ENCODE measurements around the gene FAM234A.
"Not testable (repeated sequence)": the region's sequence is repeated elsewhere in the genome, so short reads cannot be mapped to it uniquely, and the experiment has no call there.

FAM234A gene

GRCh38 chr16:212999-213398 lies 21.6 kb upstream of the FAM234A start:
- TF ChIP-seq CTCF (conservative IDR thresholded peaks at IDR 0.05; ENCODE audit: control insufficient read depth, insufficient read depth, low read depth, low read length): no peak
- DNase-seq (ENCODE audit: low read depth): no peak
- H3K4me3 ChIP-seq (ENCODE audit: control insufficient read depth, low read depth, low read length): no peak overlapping the region

GRCh38 chr16:220021-220420 lies 14.6 kb upstream of the FAM234A start:
- DNase-seq (ENCODE audit: low read depth): no peak
- no peak overlapping the region for H3K4me3 ChIP-seq (ENCODE audit: control insufficient read depth, low read depth, low read length)
- no peak for TF ChIP-seq CTCF (conservative IDR thresholded peaks at IDR 0.05; ENCODE audit: control insufficient read depth, insufficient read depth, low read depth, low read length)

DNA sequence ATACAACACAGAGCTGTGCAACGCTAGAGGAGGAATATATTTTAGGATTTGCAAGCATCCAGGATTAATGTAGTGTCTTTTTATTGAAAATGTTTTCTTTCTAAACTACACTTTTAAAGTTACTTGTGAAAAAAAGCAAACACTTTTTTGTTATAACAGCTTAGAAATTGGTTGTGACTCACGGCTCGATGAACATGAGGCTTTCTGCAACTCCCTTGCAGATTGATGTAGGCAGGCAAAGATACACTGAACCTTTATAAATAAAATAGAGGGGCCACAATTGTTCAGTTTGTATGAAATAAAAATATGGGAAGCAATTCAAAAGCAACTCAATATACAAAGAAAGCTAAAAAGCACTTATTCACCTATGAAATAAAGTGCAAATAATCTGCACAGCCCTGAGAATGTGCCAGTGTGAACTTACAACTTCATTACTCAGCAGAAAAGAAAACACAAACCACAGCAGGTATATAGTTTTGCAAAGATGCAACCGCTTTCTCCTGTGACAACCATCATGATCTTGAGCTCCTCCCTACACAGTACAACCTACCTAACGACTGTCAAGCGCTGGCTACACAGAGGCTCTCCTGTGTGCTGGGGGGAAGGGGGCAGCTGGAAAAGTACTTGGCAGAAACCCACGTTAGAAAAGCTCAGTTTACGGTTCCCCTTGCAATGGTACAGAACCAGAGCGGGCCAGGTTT lies 6.3 kb upstream of the FAM234A start:
- no peak for TF ChIP-seq CTCF (conservative IDR thresholded peaks at IDR 0.05; ENCODE audit: control insufficient read depth, insufficient read depth, low read depth, low read length)
- DNase-seq (ENCODE audit: low read depth): no peak
- peak overlapping the region; percentile 77 for H3K4me3 ChIP-seq (ENCODE audit: control insufficient read depth, low read depth, low read length)

DNA sequence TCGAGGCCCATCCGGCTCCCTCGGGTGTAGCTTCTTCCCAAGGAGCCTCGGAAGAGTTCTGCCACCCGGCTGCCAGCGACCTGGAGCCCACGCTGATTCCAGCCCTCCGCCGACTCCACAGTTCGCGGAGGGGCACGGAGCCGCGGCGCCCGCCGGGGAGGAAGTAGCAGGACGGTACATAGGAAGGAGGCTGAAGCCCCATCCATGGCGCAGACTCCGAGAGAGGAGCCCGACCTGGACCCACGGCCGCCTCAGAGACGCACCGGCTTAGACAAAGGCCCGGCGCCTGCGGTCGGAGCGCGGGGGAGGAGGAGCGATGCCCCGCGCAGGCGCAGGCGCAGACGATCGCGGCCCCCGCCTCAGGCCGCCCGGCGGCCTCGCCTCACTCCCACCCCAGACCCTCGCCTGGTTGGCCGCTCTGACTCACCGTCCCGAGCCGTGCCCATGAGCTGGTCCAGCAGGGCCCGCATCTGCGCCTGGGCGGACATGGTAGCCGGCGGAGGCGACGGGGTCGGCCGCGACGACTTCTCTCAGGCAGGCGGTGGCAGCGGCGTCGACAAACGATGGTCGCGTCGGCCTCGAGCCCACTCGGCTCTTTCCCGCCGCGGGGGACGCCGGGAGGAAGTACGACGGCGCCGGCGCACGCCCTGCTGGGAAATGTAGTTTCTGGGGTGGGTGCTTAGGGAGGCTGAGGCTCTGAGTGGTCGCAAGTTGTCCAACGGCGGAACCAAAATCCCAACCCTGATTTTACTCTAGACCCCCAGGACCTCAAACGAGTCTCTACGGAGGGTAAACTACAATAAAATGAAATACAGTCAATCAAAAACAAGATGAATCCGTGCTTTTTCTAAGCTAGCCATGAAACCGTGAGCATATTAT lies 5.5 kb upstream of the FAM234A start, which contains the start of gene LUC7L:
Gene LUC7L, minus strand, starts transcription at position 598 of the 879 bp plus-strand sequence. Its CDS starts 110 bp downstream, at position 488.
- no peak for TF ChIP-seq CTCF (conservative IDR thresholded peaks at IDR 0.05; ENCODE audit: control insufficient read depth, insufficient read depth, low read depth, low read length)
- peak; percentile 77 for DNase-seq (ENCODE audit: low read depth)

DNA sequence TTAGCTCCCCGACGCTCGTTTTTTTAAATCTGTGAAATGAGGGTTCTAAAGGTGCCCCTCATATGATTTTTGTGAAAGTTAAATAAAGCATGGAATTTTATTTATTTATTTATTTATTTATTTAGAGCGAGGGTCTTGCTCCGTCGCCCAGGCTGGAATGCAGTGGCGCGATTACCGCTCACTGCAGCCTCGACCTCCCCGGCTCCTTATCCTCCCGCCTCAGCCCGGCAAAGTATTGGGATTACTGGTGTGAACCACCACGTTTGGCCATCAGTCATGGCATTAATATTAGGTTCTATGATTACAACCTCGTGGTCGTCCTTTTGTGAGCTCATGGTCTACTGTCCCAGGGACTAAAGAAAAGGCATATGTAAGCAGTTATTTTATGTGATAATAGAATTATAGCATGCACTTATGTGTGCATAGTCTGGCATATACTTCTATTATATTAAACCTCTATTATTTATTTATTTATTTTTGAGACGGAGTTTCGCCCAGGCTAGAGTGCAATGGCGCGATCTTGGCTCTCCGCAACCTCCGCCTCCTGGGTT lies 4.8 kb upstream of the FAM234A start:
- no peak for TF ChIP-seq CTCF (conservative IDR thresholded peaks at IDR 0.05; ENCODE audit: control insufficient read depth, insufficient read depth, low read depth, low read length)
- H3K4me3 ChIP-seq (ENCODE audit: control insufficient read depth, low read depth, low read length): peak overlapping the region; percentile 77
- no peak for DNase-seq (ENCODE audit: low read depth)

More for the DNA sequence above, 5.5 kb upstream of the FAM234A start, which contains the start of gene LUC7L:
- peak within 1 kb of the TSS; percentile 77 for H3K4me3 ChIP-seq (ENCODE audit: control insufficient read depth, low read depth, low read length)

DNA sequence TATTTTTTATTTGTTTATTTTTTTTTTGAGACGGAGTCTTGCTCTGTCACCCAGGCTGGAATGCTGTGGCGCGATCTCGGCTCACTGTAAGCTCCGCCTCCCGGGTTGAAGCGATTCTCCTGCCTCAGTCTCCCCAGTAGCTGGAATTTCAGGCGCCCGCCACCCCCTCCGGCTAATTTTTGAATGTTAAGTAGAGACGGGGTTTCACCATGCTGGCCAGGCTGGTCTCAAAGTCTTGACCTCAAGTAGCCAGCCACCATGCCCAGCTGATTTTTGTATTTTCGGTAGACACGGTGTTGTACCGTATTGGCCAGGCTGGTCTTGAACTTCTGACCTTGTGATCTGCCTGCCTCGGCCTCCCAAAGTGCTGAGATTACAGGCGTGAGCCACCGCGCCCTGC lies 4.3 kb upstream of the FAM234A start:
- DNase-seq (ENCODE audit: low read depth); H3K4me3 ChIP-seq (ENCODE audit: control insufficient read depth, low read depth, low read length): not testable (repeated sequence)

GRCh38 chr16:230949-231348 lies 3.7 kb upstream of the FAM234A start:
- no peak overlapping the region for H3K4me3 ChIP-seq (ENCODE audit: control insufficient read depth, low read depth, low read length)
- TF ChIP-seq CTCF (conservative IDR thresholded peaks at IDR 0.05; ENCODE audit: control insufficient read depth, insufficient read depth, low read depth, low read length): no peak
- DNase-seq (ENCODE audit: low read depth): no peak
